ENCODE data around the gene FBLN5. TPM values are rescaled to one million over a fixed set of nuclear protein-coding genes. Genes with fewer than 3 reads are reported as not detected.

FBLN5 gene
- total and polyA plus RNA-seq, 2 donors (not counting 3 experiments of a cell fraction or from before 2014, with no cell fraction given), result 27.6 to 33.1 TPM

DNA sequence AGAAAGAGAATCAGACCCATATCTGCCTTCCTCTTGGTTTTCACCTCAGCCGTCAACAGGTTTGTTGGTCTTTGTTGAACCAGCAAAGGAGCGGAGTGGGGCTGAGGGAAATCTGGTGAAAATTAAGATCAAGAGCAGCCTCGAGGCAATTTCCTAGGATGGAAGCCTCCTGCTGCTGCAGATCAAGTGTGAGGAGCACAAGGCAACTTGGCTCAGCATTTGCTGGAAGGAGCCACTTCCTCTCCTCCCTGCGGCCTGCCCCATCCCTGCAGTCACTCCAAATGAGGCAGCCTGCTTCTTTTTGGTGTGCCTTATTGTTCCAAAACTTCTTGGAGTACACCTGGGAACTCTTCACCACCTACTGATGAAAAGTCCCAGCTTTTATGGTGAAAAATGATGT is 85.1 kb downstream of the FBLN5 start:
- intact Hi-C loops (cut with micrococcal nuclease), result no loop called here
- POLR2A ChIA-PET, result no interaction called here

More for the DNA sequence above, 85.1 kb downstream of the FBLN5 start:
- H3K4me2 ChIP-seq (ENCODE audit: insufficient read depth, low read length), result no peak overlapping the region
- H3K27me3 ChIP-seq (ENCODE audit: control insufficient read depth in 2 of 2, insufficient read depth in 2 of 2, low read length in 2 of 2), result no peaks in the 10 kb centered on the region
- H3K9me1 ChIP-seq (replicated peaks; ENCODE audit: control insufficient read depth, extremely low read depth, insufficient read depth, low read length), result no peaks in the 10 kb centered on the region
- no peak overlapping the region for H3K27ac ChIP-seq (ENCODE audit: insufficient read depth, low read depth, low read length)
- H3K4me3 ChIP-seq (replicated peaks in 1 of 3; ENCODE audit: insufficient read depth in 1 of 3, low read depth in 1 of 3, low read length in 3 of 3), result no peak overlapping the region
- DNase-seq (ENCODE audit: low read depth, low spot score) (no peak), FAIRE-seq (no peak)
- no TSS peak for BruUV-seq (replicated peaks)
- H3K9ac ChIP-seq (replicated peaks; ENCODE audit: extremely low read depth, insufficient read depth, low read length), result no peak overlapping the region
- CTCF ChIA-PET, result interaction anchor here (1.2 to 1.3 kb wide), 2 partner anchors 8 to 9 kb away, joined by 4 read pairs; no protein-coding TSS in a partner anchor
- no peaks in the 10 kb centered on the region for H3K36me3 ChIP-seq (ENCODE audit: control insufficient read depth in 2 of 2, extremely low read depth in 1 of 2, insufficient read depth in 2 of 2, low read length in 2 of 2)
- TF ChIP-seq POLR2A (IDR thresholded peaks at IDR 0.05; ENCODE audit: low read depth, low read length), result no peak
- TF ChIP-seq FOS (IDR thresholded peaks at IDR 0.05; ENCODE audit: borderline replicate concordance, insufficient read depth, low read length), result no peak
- TF ChIP-seq GATA2 (IDR thresholded peaks at IDR 0.05; ENCODE audit: insufficient read depth, insufficient read length, low read depth, low read length), result no peak
- TF ChIP-seq POLR2AphosphoS5 (IDR thresholded peaks at IDR 0.05; ENCODE audit: insufficient read depth, low read depth, low read length), result no peak
- TF ChIP-seq EZH2 (IDR thresholded peaks at IDR 0.05; ENCODE audit: borderline replicate concordance, low read depth, low read length, severe bottlenecking), result no peak
- TF ChIP-seq JUN (IDR thresholded peaks at IDR 0.05; ENCODE audit: borderline replicate concordance, insufficient read depth, insufficient read length, low read depth), result no peak
- TF ChIP-seq MYC (IDR thresholded peaks at IDR 0.05; ENCODE audit: low read depth, low read length), result no peak
- TF ChIP-seq MAX (IDR thresholded peaks at IDR 0.05; ENCODE audit: insufficient read depth, insufficient read length), result no peak
- no peak for TF ChIP-seq CTCF (IDR thresholded peaks at IDR 0.05; ENCODE audit: extremely low read depth in 1 of 2, insufficient read depth in 1 of 2, low read depth in 1 of 2, low read length in 2 of 2)
- H3K79me2 ChIP-seq (ENCODE audit: control insufficient read depth, insufficient read depth, low read length), result no peaks in the 10 kb centered on the region
- H4K20me1 ChIP-seq (replicated peaks; ENCODE audit: control insufficient read depth, extremely low read depth, insufficient read depth, low read length), result no peaks in the 10 kb centered on the region
- H2AFZ ChIP-seq (ENCODE audit: low read depth, low read length), result no peak overlapping the region
- H3K9me3 ChIP-seq (replicated peaks; ENCODE audit: control insufficient read depth, insufficient read depth, low read length), result no peaks in the 10 kb centered on the region
- no peaks in the 10 kb centered on the region for H3K4me1 ChIP-seq (ENCODE audit: control insufficient read depth, extremely low read depth, insufficient read depth, low read length)
- dilution Hi-C loops (cut with MboI; ENCODE audit: extremely low pct_ligation_motif_present, low sequenced_read_pairs), result no loop called here

All from endothelial cell of umbilical vein (primary cell).